CD4-positive, alpha-beta T cell treated with Interleukin-4 for 4 hours (primary cell): Measurements from ENCODE around the gene STX17.

Experiments
- DNase-seq: peaks from one replicate; pipeline ENCODE4 v3.0.0-alpha.2; 2020

Gene STX17

GRCh38 chr9:99911600-99911999 lies 5.1 kb downstream of the STX17 start:
- DNase-seq = no peak

- DNase-seq = no peak
Measured at GRCh38 chr9:99916650-99917049, 10.2 kb downstream of the STX17 start.

DNA sequence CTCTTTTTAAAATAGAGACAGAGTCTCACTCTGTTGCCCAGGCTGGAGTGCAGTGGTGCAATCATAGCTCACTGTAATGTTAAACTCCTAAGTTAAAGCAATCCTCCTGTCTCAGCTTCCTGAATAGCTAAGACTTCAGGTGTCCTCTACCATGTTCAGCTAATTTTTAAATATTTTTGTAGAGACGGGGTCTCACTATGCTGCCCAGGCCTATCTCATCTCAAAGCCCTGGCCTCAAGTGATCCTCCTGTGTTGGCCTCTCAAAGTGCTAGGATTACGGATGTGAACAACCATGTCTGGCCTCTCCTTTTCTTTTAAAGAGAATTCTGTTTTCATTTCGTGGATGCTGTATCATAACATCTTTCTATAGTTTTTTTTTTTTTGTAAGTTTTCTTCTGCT lies 11.7 kb downstream of the STX17 start:
- no peak for DNase-seq

DNA sequence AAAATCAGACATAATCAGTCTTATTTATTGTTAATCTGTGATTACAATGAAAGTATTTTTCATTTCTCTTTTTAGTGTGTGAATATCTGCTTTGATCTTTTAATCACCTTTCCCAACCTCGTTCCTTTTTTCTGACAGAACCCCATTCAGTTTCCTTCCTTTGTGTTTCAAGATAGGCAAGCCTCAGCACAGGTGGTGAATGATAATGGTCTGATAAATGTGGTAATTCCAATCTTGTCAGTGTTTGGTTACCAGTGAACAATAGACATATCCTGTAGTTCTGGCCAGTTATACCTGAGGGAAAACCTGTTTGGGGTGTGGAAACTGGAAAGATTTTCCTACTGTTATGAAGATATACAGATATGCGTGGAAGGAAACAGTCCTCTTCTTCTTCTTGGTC lies 13.5 kb downstream of the STX17 start:
- no peak for DNase-seq

GRCh38 chr9:99921875-99922710 lies 15.6 kb downstream of the STX17 start:
- DNase-seq = no peak

GRCh38 chr9:99922711-99923030 lies 16.2 kb downstream of the STX17 start:
- DNase-seq = no peak

DNA sequence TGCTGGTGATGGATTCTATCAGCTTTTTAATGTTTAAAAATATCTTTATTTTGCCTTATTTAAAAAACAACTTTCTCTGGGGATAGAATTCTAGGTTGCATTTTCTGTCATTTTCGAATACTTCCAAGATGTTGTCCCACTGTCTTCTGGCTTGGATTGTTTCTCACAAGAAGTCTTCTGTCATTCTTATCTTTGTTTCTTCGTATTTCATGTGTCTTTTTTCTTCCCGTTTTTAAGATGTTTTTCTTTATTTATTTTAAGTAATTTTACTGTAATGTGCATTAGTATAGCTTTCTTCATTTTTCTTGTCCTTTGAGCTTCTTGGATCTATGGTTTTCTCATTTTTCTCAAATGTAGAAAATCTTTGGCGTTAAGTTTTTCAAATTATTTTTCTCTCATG lies 19.1 kb downstream of the STX17 start:
- DNase-seq = no peak

GRCh38 chr9:99929652-99930051 lies 23.2 kb downstream of the STX17 start:
- no peak for DNase-seq

GRCh38 chr9:99931155-99931840 lies 24.8 kb downstream of the STX17 start:
- no peak for DNase-seq

DNA sequence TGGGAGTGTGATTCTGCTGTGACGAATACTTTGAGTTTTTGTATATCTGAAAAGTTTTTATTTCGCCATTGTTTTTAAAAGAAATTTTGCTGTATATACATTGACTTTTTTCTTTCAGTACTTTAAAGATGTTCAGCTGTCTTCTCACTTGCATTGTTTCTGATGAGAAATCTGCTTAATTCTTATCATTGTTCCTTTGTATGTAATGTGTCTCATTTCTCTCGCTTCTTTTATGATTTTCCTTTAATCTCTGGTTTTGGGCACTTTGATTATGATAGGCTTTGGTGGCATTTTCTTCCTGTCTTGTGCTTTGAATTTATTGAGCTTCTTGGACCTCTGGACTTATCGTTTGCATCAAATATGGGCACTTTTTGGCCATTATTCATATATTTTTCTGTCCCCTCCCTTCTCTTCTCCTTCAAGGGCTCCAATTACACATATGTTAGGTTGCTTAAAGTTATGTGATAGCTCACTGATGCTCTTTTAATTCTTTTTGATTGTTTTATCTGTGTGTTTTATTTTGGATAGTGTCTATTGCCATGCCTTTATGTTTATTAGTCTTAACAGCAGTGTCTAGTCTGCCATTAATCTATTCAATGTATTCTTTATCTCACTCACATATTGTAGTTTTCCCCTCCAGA lies 30.6 kb downstream of the STX17 start:
- DNase-seq = no peak

DNA sequence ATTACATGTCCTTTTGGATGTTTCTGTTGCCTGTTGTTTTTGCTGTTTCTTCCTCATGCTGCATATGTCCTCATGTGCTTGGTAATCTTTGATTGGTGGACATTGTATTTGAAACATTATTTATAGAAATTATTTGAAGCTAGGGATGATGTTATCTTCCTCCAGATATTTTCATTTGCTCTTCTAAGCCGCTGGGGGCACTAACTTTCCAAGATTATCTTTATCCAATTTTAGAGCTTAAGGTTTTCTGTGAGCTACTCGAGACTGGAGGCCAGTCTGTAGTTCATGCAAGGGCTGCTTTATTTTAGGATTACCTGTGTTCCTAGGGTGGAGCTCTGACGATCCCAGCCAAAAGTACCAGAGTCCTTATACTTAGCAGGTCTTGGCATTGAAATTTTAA lies 40.9 kb downstream of the STX17 start:
- DNase-seq = no peak

DNA sequence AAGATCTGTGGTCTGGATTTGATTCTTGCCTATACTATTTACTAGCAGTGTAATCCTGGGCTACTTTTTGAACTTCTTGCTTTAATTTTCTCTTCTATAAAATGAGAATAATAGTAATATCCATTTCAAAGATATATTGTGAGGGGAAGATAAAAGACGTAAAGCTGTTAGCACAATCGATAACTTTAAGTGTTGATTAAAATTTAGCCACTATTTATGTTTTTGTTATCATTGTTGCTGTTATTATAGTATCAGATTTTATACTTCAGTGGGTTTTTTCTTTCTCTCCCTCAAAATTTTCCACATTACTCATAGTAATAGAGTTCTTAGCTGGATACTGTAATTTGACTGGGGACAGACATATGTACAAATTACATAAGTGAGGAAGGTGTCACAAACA lies 42.0 kb downstream of the STX17 start:
- no peak for DNase-seq

- no peak for DNase-seq
Measured at GRCh38 chr9:99948896-99949295, 42.4 kb downstream of the STX17 start.

GRCh38 chr9:99953861-99954507 lies 47.5 kb downstream of the STX17 start:
- DNase-seq = no peak

DNA sequence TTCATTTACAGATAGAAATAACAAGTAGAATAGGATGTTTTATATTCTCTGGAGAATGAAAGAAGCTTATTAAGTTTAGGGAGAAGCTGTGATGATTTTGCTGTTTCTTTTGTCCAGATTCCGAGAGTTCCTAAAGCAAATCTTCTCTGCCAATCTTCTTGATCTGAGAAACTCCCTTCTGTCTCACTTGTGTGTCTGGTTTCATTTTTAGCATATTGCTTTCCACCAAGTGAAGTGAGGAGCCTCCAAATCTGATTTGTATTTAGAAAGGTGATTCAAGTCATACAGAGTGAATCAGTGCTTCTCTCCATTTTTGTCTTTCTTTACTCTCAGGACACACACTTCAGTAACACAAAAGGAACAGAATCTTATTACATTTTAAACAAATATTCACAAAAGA lies 48.4 kb downstream of the STX17 start:
- DNase-seq = no peak

DNA sequence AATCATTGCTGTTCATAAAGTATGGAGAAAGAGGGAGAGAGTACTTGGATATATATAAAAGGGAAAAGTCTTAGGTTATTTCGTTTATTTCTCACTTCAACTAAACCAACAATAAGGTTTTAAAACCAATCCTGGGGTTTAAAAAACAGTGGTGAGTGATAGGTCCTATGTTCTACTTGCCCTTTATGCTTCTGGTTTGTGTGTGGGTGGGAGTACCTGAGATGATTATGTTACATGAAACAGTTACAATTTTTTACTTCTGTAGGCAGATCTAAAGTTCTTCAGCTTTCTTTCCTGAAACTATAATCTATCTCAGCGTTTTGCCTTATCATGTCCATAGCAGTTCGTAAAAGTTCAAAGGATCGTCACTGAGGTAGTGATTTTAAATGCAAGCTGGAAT lies 49.2 kb downstream of the STX17 start:
- DNase-seq = no peak

- DNase-seq = no peak
Measured at GRCh38 chr9:99962680-99963261, 56.3 kb downstream of the STX17 start.

- DNase-seq = no peak
Measured at GRCh38 chr9:99964336-99964735, 57.9 kb downstream of the STX17 start.

- DNase-seq = no peak
Measured at GRCh38 chr9:99966001-99966400, 59.5 kb downstream of the STX17 start.

GRCh38 chr9:99966716-99967115 lies 60.3 kb downstream of the STX17 start:
- no peak for DNase-seq

GRCh38 chr9:99967457-99967856 lies 61.0 kb downstream of the STX17 start:
- no peak for DNase-seq

- no peak for DNase-seq
Measured at GRCh38 chr9:99970481-99970880, 64.0 kb downstream of the STX17 start.

- no peak for DNase-seq
Measured at GRCh38 chr9:99971410-99971809, 65.0 kb downstream of the STX17 start.
